GM23338 (cell line): ENCODE measurements around the gene TSC2. TPM values are rescaled to one million over a fixed set of nuclear protein-coding genes. Genes with fewer than 3 reads are reported as not detected.

Experiments used
- ATAC-seq: fragments of 200-7000 bp; cut with Tn5 transposase; 3 replicates; pipeline ENCODE4 v1.9.1; 2020
- DNase-seq: peaks from one replicate; pipeline ENCODE4 v3.0.0-alpha.2; 2015; ENCODE audit warnings: low spot score
- H2AFZ ChIP-seq: fragments of 200-600 bp; sonication (generic); 2 replicates; pipeline ENCODE4 v1.8.0; 2016; ENCODE audit warnings: antibody characterized with exemption, mild to moderate bottlenecking, moderate library complexity
- H3F3A ChIP-seq: fragments of 200-600 bp; sonication (generic); replicated peaks from 2 replicates; pipeline ENCODE4 v1.8.0; 2017; ENCODE audit warnings: antibody characterized with exemption, mixed run types, low read depth
- H3K27ac ChIP-seq: fragments of 200-600 bp; sonication (generic); 2 replicates; pipeline ENCODE4 v1.6.1; 2016; ENCODE audit warnings: low read depth
- H3K27me3 ChIP-seq: fragments of 200-600 bp; sonication (generic); 2 replicates; pipeline ENCODE4 v1.8.0; 2016; ENCODE audit warnings: mild to moderate bottlenecking, mixed run types, moderate library complexity; ENCODE audit not compliant: insufficient read depth
- H3K36me3 ChIP-seq: fragments of 200-600 bp; sonication (generic); 2 replicates; pipeline ENCODE4 v1.8.0; 2016; ENCODE audit warnings: mild to moderate bottlenecking; ENCODE audit not compliant: insufficient read depth
- H3K4me1 ChIP-seq: fragments of 200-600 bp; sonication (generic); 2 replicates; pipeline ENCODE4 v1.8.0; 2016; ENCODE audit warnings: mild to moderate bottlenecking, moderate library complexity; ENCODE audit not compliant: insufficient read depth
- H3K4me2 ChIP-seq: fragments of 200-600 bp; sonication (generic); 2 replicates; pipeline ENCODE4 v1.7.1; 2017; ENCODE audit warnings: mixed run types
- H3K4me3 ChIP-seq: fragments of 200-600 bp; sonication (generic); 2 replicates; pipeline ENCODE4 v1.6.1; 2016; ENCODE audit warnings: mixed run types
- H3K79me2 ChIP-seq: fragments of 200-600 bp; sonication (generic); replicated peaks from 2 replicates; pipeline ENCODE4 v1.8.0; 2017; ENCODE audit warnings: mild to moderate bottlenecking; ENCODE audit not compliant: insufficient read depth
- H3K9me2 ChIP-seq: fragments of 200-600 bp; sonication (generic); 2 replicates; pipeline ENCODE4 v1.8.0; 2017; ENCODE audit not compliant: insufficient read depth
- H4K20me1 ChIP-seq: fragments of 200-600 bp; sonication (generic); replicated peaks from 2 replicates; pipeline ENCODE4 v1.8.0; 2017; ENCODE audit warnings: mild to moderate bottlenecking; ENCODE audit not compliant: insufficient read depth
- H3K27ac Mint-ChIP-seq: 2 replicates; pipeline ENCODE4 v1.8.0; 2020; ENCODE audit warnings: inconsistent platforms, mild to moderate bottlenecking, moderate library complexity, mixed read lengths
- H3K27me3 Mint-ChIP-seq: 3 replicates; pipeline ENCODE4 v1.8.0; 2022; ENCODE audit warnings: low read depth, mild to moderate bottlenecking, moderate library complexity, mixed read lengths, inconsistent platforms; ENCODE audit not compliant: insufficient read depth, poor library complexity
- H3K36me3 Mint-ChIP-seq: 3 replicates; pipeline ENCODE4 v1.8.0; 2021; ENCODE audit warnings: low read depth, mild to moderate bottlenecking, inconsistent platforms, moderate library complexity, mixed read lengths
- H3K4me1 Mint-ChIP-seq: 3 replicates; pipeline ENCODE4 v1.8.0; 2020; ENCODE audit warnings: mild to moderate bottlenecking, inconsistent platforms, mixed read lengths
- H3K4me3 Mint-ChIP-seq: 3 replicates; pipeline ENCODE4 v1.8.0; 2021; ENCODE audit warnings: moderate library complexity, mild to moderate bottlenecking, inconsistent platforms, mixed read lengths
- H3K9me3 Mint-ChIP-seq: 3 replicates; pipeline ENCODE4 v1.8.0; 2020; ENCODE audit warnings: moderate library complexity, mild to moderate bottlenecking, inconsistent platforms, mixed read lengths
- CREB1 ChIP-seq: fragments of 250-450 bp; sonication (Bioruptor Pico); IDR thresholded peaks from 2 replicates; pipeline ENCODE4 v1.5.0; 2020; ENCODE audit warnings: low read depth, mild to moderate bottlenecking, moderate library complexity
- JUNB ChIP-seq: IDR thresholded peaks from one replicate; pipeline ENCODE4 v1.6.1; 2016; ENCODE audit warnings: antibody characterized with exemption; ENCODE audit not compliant: unreplicated experiment
- NANOG ChIP-seq: IDR thresholded peaks from 2 replicates; pipeline ENCODE4 v1.6.1; 2016; ENCODE audit warnings: antibody characterized with exemption, borderline replicate concordance
- POLR2AphosphoS5 ChIP-seq: IDR thresholded peaks from 2 replicates; pipeline ENCODE4 v1.6.1; 2016; ENCODE audit warnings: antibody characterized with exemption, low read depth
- REST ChIP-seq: IDR thresholded peaks from one replicate; pipeline ENCODE4 v1.6.1; 2018; ENCODE audit warnings: antibody characterized with exemption; ENCODE audit not compliant: unreplicated experiment
- ZNF114 ChIP-seq: fragments of 250-450 bp; sonication (Bioruptor Pico); IDR thresholded peaks from 2 replicates; pipeline ENCODE4 v1.5.0; 2020; ENCODE audit warnings: mild to moderate bottlenecking, moderate library complexity
- ZNF331 ChIP-seq: fragments of 250-450 bp; sonication (Bioruptor Pico); IDR thresholded peaks from 2 replicates; pipeline ENCODE4 v1.5.0; 2020; ENCODE audit warnings: low read depth, mild to moderate bottlenecking, moderate library complexity
- polyA plus RNA-seq: library from polyadenylated mRNA; unstranded; fragments of >200 nt; fragmentation: Nextera tagmentation; extraction: Ambion mirVana; gene quantifications from 2 replicates; pipeline ENCODE4 v1.2.1, GENCODE V29; 2016
- total RNA-seq: library from RNA; depleted of rRNA; stranded (reverse); fragments of >200 nt; shearing (Covaris generic); gene quantifications from 2 replicates; pipeline ENCODE4 v1.2.3, GENCODE V29; 2014
- TF ChIP-seq, protein P1 (sequence below): fragments of 250-450 bp; sonication (Bioruptor Pico); IDR thresholded peaks from 2 replicates; pipeline ENCODE4 v1.5.0; 2020; ENCODE audit warnings: mild to moderate bottlenecking, moderate library complexity
- TF ChIP-seq, protein P2 (sequence below), 2 experiments: fragments of 200-600 bp in 1 of 2; sonication (generic) in 1 of 2; conservative IDR thresholded peaks; 2 replicates each; pipeline versions ENCODE4 v1.5.1 to v1.6.1; 2016 to 2017; ENCODE audit warnings: antibody characterized with exemption in 2 of 2, low read depth in 2 of 2, mild to moderate bottlenecking in 2 of 2, moderate library complexity in 1 of 2
- TF ChIP-seq, protein P3 (sequence below): IDR thresholded peaks from 2 replicates; pipeline ENCODE4 v1.6.1; 2016; ENCODE audit warnings: antibody characterized with exemption

Gene TSC2
- total and polyA plus RNA-seq, 2 experiments from 2014 or later, result 40.5 to 93.0 TPM

DNA sequence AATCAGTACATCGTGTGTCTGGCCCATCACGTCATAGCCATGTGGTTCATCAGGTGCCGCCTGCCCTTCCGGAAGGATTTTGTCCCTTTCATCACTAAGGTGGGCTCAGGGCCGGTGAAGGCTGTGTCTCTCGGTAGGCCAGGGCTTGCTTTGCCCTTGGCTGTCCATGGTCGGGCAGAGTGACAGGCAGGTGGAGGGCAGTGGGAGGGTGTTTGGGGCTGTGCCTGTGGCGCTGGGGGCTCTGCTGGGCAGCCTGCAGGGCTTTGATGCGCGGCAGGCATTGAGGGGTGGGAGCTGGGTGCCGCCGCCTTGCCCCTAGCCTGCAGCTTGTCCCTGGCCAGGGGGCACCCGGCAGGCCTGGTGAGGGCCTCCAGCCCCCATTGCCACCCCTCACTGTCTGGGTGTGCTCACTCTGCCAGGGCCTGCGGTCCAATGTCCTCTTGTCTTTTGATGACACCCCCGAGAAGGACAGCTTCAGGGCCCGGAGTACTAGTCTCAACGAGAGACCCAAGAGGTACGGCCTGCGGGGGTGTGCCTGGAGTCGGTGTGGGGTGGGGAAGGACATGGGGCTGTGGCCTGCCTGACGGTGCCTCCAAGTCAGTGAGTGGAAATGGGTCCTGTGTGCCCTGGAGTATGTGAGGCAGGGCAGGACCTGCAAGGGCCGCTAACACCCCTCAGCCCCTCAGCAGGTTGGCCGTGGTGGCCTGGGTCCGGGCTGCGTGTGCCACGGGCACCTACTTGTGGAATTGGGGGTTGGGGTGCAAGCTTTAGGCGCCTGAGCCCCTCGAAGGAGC is 28.5 kb downstream of the TSC2 start:
- Histone ChIP-seq H3K4me3 (no peak overlapping the region), H4K20me1 (no peaks in the 10 kb centered on the region; the same call in 1 of the 2 replicates), H3F3A (no peaks in the 10 kb centered on the region), H3K4me1 (no peaks in the 10 kb centered on the region), H2AFZ (no peak overlapping the region), H3K9me2 (no peaks in the 10 kb centered on the region), H3K27ac (no peak overlapping the region), H3K36me3 (no peaks in the 10 kb centered on the region; the same call in 1 of the 2 replicates), H3K4me2 (no peak overlapping the region), H3K27me3 (no peaks in the 10 kb centered on the region), H3K79me2 (no peaks in the 10 kb centered on the region)
- DNase-seq, result no peak
- no peak overlapping the region for H3K27ac Mint-ChIP-seq
- H3K4me3 Mint-ChIP-seq, result no peak overlapping the region
- H3K4me1 Mint-ChIP-seq, result no peaks in the 10 kb centered on the region
- H3K9me3 Mint-ChIP-seq, result no peaks in the 10 kb centered on the region
- H3K36me3 Mint-ChIP-seq, result peaks cover 8% of the 10 kb centered on the region
- TF ChIP-seq, protein P1, sequence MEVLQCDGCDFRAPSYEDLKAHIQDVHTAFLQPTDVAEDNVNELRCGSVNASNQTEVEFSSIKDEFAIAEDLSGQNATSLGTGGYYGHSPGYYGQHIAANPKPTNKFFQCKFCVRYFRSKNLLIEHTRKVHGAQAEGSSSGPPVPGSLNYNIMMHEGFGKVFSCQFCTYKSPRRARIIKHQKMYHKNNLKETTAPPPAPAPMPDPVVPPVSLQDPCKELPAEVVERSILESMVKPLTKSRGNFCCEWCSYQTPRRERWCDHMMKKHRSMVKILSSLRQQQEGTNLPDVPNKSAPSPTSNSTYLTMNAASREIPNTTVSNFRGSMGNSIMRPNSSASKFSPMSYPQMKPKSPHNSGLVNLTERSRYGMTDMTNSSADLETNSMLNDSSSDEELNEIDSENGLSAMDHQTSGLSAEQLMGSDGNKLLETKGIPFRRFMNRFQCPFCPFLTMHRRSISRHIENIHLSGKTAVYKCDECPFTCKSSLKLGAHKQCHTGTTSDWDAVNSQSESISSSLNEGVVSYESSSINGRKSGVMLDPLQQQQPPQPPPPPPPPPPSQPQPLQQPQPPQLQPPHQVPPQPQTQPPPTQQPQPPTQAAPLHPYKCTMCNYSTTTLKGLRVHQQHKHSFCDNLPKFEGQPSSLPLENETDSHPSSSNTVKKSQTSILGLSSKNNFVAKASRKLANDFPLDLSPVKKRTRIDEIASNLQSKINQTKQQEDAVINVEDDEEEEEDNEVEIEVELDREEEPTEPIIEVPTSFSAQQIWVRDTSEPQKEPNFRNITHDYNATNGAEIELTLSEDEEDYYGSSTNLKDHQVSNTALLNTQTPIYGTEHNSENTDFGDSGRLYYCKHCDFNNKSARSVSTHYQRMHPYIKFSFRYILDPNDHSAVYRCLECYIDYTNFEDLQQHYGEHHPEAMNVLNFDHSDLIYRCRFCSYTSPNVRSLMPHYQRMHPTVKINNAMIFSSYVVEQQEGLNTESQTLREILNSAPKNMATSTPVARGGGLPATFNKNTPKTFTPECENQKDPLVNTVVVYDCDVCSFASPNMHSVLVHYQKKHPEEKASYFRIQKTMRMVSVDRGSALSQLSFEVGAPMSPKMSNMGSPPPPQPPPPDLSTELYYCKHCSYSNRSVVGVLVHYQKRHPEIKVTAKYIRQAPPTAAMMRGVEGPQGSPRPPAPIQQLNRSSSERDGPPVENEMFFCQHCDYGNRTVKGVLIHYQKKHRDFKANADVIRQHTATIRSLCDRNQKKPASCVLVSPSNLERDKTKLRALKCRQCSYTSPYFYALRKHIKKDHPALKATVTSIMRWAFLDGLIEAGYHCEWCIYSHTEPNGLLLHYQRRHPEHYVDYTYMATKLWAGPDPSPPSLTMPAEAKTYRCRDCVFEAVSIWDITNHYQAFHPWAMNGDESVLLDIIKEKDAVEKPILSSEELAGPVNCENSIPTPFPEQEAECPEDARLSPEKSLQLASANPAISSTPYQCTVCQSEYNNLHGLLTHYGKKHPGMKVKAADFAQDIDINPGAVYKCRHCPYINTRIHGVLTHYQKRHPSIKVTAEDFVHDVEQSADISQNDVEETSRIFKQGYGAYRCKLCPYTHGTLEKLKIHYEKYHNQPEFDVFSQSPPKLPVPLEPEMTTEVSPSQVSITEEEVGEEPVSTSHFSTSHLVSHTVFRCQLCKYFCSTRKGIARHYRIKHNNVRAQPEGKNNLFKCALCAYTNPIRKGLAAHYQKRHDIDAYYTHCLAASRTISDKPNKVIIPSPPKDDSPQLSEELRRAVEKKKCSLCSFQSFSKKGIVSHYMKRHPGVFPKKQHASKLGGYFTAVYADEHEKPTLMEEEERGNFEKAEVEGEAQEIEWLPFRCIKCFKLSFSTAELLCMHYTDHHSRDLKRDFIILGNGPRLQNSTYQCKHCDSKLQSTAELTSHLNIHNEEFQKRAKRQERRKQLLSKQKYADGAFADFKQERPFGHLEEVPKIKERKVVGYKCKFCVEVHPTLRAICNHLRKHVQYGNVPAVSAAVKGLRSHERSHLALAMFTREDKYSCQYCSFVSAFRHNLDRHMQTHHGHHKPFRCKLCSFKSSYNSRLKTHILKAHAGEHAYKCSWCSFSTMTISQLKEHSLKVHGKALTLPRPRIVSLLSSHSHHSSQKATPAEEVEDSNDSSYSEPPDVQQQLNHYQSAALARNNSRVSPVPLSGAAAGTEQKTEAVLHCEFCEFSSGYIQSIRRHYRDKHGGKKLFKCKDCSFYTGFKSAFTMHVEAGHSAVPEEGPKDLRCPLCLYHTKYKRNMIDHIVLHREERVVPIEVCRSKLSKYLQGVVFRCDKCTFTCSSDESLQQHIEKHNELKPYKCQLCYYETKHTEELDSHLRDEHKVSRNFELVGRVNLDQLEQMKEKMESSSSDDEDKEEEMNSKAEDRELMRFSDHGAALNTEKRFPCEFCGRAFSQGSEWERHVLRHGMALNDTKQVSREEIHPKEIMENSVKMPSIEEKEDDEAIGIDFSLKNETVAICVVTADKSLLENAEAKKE, result no peak
- no peak for TF ChIP-seq JUNB
- TF ChIP-seq, protein P2, sequence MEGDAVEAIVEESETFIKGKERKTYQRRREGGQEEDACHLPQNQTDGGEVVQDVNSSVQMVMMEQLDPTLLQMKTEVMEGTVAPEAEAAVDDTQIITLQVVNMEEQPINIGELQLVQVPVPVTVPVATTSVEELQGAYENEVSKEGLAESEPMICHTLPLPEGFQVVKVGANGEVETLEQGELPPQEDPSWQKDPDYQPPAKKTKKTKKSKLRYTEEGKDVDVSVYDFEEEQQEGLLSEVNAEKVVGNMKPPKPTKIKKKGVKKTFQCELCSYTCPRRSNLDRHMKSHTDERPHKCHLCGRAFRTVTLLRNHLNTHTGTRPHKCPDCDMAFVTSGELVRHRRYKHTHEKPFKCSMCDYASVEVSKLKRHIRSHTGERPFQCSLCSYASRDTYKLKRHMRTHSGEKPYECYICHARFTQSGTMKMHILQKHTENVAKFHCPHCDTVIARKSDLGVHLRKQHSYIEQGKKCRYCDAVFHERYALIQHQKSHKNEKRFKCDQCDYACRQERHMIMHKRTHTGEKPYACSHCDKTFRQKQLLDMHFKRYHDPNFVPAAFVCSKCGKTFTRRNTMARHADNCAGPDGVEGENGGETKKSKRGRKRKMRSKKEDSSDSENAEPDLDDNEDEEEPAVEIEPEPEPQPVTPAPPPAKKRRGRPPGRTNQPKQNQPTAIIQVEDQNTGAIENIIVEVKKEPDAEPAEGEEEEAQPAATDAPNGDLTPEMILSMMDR (conservative IDR thresholded peaks at IDR 0.05; ENCODE audit: low read depth in 2 of 2), result no peak
- no peak for TF ChIP-seq POLR2AphosphoS5
- no peak for TF ChIP-seq NANOG
- TF ChIP-seq REST, result no peak
- no peak for TF ChIP-seq CREB1 (CRISPR knock-in tag)
- TF ChIP-seq, protein P3, sequence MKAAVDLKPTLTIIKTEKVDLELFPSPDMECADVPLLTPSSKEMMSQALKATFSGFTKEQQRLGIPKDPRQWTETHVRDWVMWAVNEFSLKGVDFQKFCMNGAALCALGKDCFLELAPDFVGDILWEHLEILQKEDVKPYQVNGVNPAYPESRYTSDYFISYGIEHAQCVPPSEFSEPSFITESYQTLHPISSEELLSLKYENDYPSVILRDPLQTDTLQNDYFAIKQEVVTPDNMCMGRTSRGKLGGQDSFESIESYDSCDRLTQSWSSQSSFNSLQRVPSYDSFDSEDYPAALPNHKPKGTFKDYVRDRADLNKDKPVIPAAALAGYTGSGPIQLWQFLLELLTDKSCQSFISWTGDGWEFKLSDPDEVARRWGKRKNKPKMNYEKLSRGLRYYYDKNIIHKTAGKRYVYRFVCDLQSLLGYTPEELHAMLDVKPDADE, result no peak
- TF ChIP-seq ZNF331 (CRISPR knock-in tag), result no peak
- TF ChIP-seq ZNF114 (CRISPR knock-in tag), result no peak
- peaks cover 1% of the 10 kb centered on the region for H3K27me3 Mint-ChIP-seq
- no peak for ATAC-seq
